ENCODE measurements around the gene MICAL1. TPM values are rescaled to one million over a fixed set of nuclear protein-coding genes. Genes with fewer than 3 reads are reported as not detected.

MICAL1 gene
- polyA plus RNA-seq, 1 donor from 2014 or later, result 54.2 TPM

DNA sequence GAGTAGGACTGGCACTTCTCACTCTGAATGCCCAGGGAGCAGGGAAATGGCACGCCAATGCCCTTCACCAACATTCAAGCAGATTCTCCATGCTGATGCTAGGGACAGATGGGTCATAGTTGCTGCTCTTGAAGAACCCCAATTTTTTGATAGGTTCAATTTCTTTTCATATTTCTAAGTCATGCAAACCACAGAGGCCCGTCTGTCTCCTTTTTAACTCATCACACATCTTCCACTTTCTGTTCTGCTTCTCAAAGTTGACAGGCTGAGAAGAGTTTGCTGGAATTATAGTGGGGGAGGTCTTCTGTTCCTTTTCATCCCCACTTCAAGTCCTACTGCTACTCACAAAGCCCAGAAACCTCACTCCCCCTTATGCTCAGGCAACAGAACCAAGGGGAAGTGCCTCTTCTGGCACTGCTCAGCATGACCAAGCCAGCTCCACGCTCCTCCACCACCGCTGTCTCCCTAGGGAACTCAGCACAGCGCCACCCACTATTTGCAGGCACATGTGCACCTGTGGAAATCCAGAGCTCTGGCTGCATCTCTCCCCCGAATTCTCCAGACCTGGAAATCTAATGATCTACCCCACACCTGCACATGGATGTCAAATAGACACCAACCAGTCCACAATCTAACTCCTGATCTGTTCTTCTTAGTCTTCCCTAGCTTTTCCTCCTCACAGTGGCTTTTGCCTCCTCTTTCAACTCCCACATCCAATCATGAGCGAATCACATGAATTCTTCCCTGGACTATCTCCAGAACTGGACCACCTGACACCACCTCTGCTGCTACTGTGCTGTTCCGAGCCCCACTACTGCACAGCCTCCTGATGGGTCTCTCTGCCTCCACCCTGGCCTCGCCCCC lies 16.8 kb upstream of the MICAL1 start:
- Histone ChIP-seq H3K4me3 (ENCODE audit: low read length) (no peak overlapping the region), H4K20me1 (ENCODE audit: insufficient read depth) (no peaks in the 10 kb centered on the region), H3K27me3 (ENCODE audit: insufficient read depth, low read depth, low read length) (no peaks in the 10 kb centered on the region), H3K9me2 (ENCODE audit: insufficient read depth, low read length) (no peaks in the 10 kb centered on the region), H3F3A (ENCODE audit: insufficient read depth, low read length, poor library complexity, severe bottlenecking) (no peaks in the 10 kb centered on the region), H2AFZ (ENCODE audit: low read depth, low read length) (no peak overlapping the region), H3K27ac (ENCODE audit: low read length) (no peak overlapping the region), H3K36me3 (ENCODE audit: insufficient read depth, low read length) (peaks cover 4% of the 10 kb centered on the region), H3K79me2 (replicated peaks; ENCODE audit: insufficient read depth, low read length) (no peaks in the 10 kb centered on the region), H3K4me2 (ENCODE audit: low read length) (no peak overlapping the region), H3K9ac (ENCODE audit: low read length) (no peak overlapping the region), H3K9me3 (ENCODE audit: low read length) (no peaks in the 10 kb centered on the region)
- TF ChIP-seq TAF1 (IDR thresholded peaks at IDR 0.05; ENCODE audit: low read depth) (no peak), RAD21 (conservative IDR thresholded peaks at IDR 0.05) (no peak), POLR2AphosphoS5 (IDR thresholded peaks at IDR 0.05) (no peak), SMC3 (conservative IDR thresholded peaks at IDR 0.05; ENCODE audit: poor library complexity) (no peak), EZH2 (IDR thresholded peaks at IDR 0.05; ENCODE audit: borderline replicate concordance, insufficient read depth, low read length, poor library complexity, severe bottlenecking) (no peak), MXI1 (conservative IDR thresholded peaks at IDR 0.05; ENCODE audit: poor library complexity, severe bottlenecking) (no peak), EP300 (conservative IDR thresholded peaks at IDR 0.05; ENCODE audit: poor library complexity, severe bottlenecking) (no peak)
- TF ChIP-seq, protein P1, sequence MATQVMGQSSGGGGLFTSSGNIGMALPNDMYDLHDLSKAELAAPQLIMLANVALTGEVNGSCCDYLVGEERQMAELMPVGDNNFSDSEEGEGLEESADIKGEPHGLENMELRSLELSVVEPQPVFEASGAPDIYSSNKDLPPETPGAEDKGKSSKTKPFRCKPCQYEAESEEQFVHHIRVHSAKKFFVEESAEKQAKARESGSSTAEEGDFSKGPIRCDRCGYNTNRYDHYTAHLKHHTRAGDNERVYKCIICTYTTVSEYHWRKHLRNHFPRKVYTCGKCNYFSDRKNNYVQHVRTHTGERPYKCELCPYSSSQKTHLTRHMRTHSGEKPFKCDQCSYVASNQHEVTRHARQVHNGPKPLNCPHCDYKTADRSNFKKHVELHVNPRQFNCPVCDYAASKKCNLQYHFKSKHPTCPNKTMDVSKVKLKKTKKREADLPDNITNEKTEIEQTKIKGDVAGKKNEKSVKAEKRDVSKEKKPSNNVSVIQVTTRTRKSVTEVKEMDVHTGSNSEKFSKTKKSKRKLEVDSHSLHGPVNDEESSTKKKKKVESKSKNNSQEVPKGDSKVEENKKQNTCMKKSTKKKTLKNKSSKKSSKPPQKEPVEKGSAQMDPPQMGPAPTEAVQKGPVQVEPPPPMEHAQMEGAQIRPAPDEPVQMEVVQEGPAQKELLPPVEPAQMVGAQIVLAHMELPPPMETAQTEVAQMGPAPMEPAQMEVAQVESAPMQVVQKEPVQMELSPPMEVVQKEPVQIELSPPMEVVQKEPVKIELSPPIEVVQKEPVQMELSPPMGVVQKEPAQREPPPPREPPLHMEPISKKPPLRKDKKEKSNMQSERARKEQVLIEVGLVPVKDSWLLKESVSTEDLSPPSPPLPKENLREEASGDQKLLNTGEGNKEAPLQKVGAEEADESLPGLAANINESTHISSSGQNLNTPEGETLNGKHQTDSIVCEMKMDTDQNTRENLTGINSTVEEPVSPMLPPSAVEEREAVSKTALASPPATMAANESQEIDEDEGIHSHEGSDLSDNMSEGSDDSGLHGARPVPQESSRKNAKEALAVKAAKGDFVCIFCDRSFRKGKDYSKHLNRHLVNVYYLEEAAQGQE (IDR thresholded peaks at IDR 0.05; ENCODE audit: borderline replicate concordance), result no peak
- TF ChIP-seq, protein P2, sequence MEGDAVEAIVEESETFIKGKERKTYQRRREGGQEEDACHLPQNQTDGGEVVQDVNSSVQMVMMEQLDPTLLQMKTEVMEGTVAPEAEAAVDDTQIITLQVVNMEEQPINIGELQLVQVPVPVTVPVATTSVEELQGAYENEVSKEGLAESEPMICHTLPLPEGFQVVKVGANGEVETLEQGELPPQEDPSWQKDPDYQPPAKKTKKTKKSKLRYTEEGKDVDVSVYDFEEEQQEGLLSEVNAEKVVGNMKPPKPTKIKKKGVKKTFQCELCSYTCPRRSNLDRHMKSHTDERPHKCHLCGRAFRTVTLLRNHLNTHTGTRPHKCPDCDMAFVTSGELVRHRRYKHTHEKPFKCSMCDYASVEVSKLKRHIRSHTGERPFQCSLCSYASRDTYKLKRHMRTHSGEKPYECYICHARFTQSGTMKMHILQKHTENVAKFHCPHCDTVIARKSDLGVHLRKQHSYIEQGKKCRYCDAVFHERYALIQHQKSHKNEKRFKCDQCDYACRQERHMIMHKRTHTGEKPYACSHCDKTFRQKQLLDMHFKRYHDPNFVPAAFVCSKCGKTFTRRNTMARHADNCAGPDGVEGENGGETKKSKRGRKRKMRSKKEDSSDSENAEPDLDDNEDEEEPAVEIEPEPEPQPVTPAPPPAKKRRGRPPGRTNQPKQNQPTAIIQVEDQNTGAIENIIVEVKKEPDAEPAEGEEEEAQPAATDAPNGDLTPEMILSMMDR (IDR thresholded peaks at IDR 0.05; ENCODE audit: poor library complexity, severe bottlenecking), result no peak

DNA sequence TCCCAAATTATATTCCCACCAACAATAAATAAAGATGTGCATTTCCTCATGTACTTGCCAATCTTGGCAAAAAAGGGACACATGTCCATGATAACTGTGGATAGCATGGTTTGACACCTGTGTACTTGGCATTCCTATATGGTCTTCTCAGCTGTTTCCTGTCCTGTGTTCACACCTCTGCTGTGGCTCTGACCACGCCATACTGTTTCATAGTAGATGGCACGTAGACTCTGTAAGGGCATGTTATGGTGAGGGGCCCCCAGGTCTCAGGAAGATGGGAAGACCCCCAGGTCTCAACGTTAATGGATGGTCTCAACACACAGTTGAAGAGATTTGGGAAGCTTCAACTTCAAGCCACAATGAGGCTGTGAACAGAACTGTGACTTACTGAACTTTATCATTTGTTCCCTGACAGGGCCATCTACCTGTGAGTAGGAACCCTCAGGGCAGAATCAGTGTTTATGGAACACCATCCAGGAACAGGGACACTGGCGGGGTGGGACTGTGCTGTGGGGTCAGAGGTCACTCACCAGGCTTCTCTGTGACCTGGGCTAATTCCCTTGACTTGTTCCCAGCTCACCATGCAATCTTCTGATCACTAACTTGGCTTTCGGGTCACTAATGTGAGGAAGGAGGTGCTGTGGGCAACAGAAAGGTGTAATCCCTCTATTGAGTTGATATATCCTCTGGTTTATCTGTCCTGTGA lies 15.7 kb upstream of the MICAL1 start:
- no peaks in the 10 kb centered on the region for H3K9me3 ChIP-seq (ENCODE audit: low read length)
- H3K9me2 ChIP-seq (ENCODE audit: insufficient read depth, low read length), result no peaks in the 10 kb centered on the region
- TF ChIP-seq, protein P1 (IDR thresholded peaks at IDR 0.05; ENCODE audit: borderline replicate concordance), result no peak
- TF ChIP-seq EZH2 (IDR thresholded peaks at IDR 0.05; ENCODE audit: borderline replicate concordance, insufficient read depth, low read length, poor library complexity, severe bottlenecking) (no peak), EP300 (conservative IDR thresholded peaks at IDR 0.05; ENCODE audit: poor library complexity, severe bottlenecking) (no peak), SMC3 (conservative IDR thresholded peaks at IDR 0.05; ENCODE audit: poor library complexity) (no peak), RAD21 (conservative IDR thresholded peaks at IDR 0.05) (no peak), TAF1 (IDR thresholded peaks at IDR 0.05; ENCODE audit: low read depth) (no peak), POLR2AphosphoS5 (IDR thresholded peaks at IDR 0.05) (no peak), MXI1 (conservative IDR thresholded peaks at IDR 0.05; ENCODE audit: poor library complexity, severe bottlenecking) (no peak)
- TF ChIP-seq, protein P2 (IDR thresholded peaks at IDR 0.05; ENCODE audit: poor library complexity, severe bottlenecking), result no peak
- no peak overlapping the region for H3K4me3 ChIP-seq (ENCODE audit: low read length)
- no peak overlapping the region for H3K9ac ChIP-seq (ENCODE audit: low read length)
- no peaks in the 10 kb centered on the region for H3K27me3 ChIP-seq (ENCODE audit: insufficient read depth, low read depth, low read length)
- no peak overlapping the region for H3K27ac ChIP-seq (ENCODE audit: low read length)
- peaks cover 4% of the 10 kb centered on the region for H3K36me3 ChIP-seq (ENCODE audit: insufficient read depth, low read length)
- no peak overlapping the region for H2AFZ ChIP-seq (ENCODE audit: low read depth, low read length)
- H3K4me2 ChIP-seq (ENCODE audit: low read length), result no peak overlapping the region
- H3F3A ChIP-seq (ENCODE audit: insufficient read depth, low read length, poor library complexity, severe bottlenecking), result no peaks in the 10 kb centered on the region
- no peaks in the 10 kb centered on the region for H4K20me1 ChIP-seq (ENCODE audit: insufficient read depth)
- H3K79me2 ChIP-seq (replicated peaks; ENCODE audit: insufficient read depth, low read length), result no peaks in the 10 kb centered on the region

All from neural cell (in vitro differentiated cells).